Inflammatory macrophage treated with lipopolysaccharide for 4 hours (primary cell): ENCODE results near the gene LRRFIP1.

Source experiments
- DNase-seq: peaks from one replicate; pipeline ENCODE4 v3.0.0-alpha.2; 2020

The LRRFIP1 gene

GRCh38 chr2:237708491-237708890 is 81.1 kb downstream of the LRRFIP1 start:
- DNase-seq, result no peak

- DNase-seq, result no peak
Measured at GRCh38 chr2:237708961-237709360, 81.6 kb downstream of the LRRFIP1 start.

DNA sequence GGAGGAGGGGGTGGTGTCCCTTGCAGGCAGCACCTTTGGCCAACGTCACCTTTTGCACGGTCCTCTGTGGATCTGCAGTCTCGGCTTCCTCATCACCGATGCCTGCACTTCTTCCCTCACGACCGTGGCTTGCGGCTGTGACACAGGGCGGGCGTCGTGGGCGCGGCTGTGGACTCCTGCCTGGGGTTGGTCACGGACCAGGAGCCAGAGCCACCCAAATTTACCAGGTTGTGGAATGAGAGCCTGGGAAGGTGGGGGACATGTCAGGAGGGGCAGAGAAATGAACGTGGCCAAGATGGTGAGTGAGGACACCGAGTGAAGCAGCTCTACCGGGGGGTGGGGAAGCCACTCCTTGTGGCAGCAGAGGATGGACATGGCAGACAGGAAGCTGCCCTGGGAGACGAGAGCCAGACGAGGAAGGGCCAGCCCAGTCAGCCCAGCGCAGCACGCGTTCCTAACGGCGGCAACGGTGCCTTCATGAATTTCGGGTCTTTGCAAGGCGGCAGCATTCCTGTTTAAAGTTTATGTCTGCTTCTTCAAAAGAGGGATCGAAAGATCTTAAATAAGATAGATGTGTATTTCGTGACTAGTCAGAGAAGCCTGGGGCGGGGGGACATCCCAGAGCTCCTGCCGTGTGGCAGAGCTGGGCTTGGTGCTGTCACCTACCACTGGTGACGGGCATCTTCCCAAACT is 84.2 kb downstream of the LRRFIP1 start:
- no peak for DNase-seq

DNA sequence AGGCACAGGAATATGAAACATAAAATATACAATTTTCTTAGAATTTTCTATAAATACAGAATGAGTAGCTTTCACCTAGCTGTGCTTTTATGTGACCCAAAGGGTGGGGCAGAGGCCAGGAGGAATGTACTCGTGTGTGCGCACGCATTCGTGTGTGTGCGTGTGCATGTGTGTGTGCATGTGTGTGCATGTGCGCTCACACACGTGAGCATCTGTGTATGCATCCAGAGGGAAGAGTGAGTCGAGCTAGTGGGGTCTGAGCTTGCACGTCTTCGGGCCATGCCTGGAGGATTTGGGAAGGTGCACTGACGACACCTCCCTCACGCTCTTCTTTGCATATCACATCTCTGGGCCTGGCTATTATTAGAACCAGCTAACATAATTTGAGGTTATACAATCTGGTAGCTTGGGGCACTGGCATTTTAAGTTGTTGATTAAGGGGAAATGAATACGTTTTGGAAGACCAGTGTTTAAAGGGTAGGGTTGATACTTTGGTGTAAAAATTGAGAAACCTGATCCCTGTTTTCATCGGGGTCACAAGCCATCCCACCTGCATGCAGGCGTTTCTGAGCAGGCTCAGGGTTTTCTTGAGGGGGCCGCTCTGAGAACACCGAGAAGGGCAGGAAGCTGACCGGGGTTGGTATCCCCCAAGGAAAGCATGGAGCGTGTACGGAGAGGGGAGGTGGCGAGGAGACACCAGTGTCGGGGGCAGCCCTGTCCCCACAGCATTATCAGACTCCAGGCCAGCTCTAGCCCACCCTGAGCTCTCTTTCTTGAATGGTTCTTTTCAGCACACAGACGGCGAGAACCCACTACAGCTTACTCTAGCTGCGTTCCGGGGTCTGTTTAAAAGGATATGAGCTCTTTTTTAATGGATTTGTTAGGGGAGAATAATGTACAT is 85.3 kb downstream of the LRRFIP1 start:
- DNase-seq, result no peak

DNA sequence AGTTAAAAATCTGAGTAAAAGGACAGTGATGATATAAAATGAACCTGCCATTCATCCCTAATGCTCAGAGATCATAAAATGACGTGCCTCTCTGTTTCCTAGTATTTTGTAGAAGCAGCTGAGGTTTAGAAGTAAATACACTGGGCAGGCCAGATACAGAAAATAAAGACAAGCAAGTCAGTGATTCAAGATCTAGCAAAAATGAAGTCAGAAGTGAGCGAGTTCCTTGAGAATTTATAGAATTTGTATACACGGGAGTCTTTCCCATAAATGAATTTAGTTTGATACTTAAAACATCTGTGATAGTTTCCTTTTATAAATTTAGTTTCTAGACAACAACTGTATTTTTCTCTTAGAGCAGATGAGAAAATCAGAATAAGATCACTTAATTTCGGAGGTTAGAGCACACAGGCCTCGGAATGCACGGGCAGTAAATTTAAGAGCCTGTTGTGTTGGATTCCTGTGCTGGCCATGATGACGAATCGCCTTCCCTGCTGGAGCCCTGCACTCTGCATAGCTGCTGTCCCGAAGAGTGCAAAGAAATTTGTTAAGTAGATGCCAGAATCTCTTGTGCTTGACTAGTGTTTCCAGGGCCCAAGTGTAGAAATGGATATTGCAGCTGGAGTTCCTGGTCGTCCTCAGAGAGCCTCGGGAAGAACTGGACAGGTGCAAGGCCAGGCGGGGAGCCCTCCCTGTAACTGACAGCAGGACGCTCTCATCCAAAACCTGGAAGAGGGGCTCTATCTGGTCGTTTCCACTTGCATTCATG is 87.5 kb downstream of the LRRFIP1 start:
- DNase-seq, result no peak

DNA sequence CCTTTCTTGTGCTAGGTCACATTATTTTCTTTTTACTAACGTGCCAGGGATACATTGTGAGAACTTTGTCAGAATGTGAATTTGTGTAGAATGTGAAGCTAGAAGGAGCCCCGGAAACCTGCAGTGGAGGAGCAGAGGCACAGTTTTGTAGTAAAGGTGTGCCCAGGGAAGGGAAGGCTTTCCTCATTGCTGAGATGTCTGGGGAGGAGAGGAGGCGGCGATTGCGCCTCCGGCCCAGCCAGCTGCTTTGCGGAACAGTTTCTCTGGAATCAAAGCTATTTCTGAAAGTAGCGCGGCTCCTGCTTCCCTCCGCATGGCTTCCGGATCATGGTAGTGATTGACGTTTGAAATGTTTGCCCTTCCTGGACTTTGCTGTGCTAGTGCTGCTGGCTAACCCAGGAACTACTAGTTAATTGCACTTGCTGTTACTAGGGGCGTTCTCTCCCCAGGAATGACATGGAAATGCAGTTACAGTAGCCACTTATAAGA is 88.1 kb downstream of the LRRFIP1 start:
- DNase-seq, result no peak

DNA sequence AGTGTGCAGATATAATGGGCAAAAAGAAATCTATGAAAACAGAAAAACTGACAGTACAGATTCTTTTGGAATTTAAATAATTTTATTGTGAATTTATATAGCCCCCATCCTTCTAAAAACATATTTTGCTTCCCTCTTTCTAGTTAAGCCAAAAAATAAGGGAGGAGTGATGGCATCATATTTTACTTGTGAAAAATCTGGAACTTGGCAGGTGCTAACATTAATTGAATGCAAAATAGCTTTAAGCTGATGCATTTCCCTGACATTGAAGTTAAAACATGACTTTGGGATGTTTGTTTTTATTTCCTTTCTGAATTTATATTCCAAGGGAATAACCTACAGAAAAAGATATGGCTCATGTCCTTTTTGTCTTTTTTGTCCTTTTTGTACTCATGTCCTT is 88.6 kb downstream of the LRRFIP1 start:
- no peak for DNase-seq

DNA sequence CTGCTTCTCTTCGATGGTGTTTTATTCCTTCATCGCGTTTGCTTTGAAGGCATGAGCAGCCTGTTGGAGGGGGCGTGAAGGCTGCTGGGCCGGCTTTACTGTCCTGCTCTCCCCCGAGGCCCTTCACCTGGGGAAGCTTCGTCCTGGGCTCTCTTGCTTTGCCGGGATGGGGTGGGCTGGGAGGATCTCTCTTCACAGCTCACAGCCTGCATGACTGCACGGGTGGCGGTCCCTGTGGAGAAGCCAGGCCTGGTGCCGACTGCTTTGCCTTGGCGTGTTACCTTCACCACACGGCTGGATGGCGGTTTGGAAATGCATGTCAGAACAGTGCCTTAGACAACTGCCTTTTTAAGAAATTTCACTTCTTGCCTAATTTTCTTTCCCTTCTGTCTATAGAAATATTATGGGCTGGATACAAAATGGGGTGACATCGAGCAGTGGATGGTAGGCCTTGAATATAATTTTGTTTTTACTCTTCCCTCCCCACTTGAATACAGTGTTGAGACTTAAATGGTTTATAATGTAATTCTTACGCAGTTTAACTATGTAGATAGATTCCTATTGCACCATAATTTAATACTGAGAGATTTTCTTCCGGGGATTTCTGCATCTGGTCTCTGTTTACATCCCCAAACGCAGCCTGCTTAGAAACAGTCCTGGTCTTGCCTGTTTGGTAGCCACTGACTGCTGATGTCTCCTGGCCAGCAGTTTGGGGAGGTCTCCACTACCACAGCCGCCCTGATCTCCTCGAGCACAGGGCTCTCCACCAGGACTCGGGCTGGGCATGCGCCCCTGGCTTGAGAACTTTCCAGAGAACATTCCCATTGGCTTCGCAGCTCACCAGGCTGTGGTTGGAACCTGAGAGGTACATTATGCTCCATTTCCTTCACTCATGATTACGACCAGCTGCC is 90.2 kb downstream of the LRRFIP1 start:
- no peak for DNase-seq

DNA sequence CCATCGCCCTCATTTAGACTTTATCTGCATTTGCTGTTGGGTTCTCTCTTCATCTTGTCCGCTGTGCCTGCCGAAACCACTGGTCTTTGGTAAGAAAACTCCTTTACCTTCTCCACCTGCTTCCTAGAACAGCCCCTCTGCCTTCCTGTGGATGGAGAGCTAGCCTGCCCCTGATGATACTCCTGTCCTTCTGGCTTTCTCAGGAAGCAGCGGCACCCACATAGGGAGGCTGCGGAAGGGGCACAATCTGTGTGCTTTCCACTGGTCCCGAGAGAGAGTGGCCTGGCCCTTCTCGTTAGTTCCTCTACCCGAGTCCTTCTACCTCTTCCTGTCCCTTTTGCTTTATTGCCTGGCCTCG is 90.9 kb downstream of the LRRFIP1 start:
- no peak for DNase-seq

GRCh38 chr2:237720444-237720843 is 93.1 kb downstream of the LRRFIP1 start:
- no peak for DNase-seq

GRCh38 chr2:237720957-237721356 is 93.6 kb downstream of the LRRFIP1 start:
- DNase-seq, result no peak

DNA sequence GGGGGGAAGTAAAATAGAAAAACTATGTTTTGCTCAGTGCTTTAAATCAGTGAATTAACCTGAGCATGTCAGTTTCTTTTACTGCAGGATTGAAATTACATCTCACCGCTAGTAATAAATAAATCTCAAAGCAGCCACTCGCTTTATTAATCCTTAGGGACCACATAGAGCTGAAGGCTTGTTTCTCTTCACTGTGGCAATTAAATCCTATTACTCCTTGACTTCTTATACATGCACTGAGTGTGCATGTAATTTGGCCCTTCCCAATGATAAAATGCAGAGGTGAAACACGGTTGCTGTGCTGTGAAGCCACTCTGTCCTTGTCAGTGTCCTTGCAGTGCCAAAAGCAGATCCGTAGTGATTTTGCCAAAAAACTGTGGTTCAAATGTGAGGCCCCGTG is 94.1 kb downstream of the LRRFIP1 start:
- no peak for DNase-seq

- no peak for DNase-seq
Measured at GRCh38 chr2:237722616-237723015, 95.2 kb downstream of the LRRFIP1 start.

DNA sequence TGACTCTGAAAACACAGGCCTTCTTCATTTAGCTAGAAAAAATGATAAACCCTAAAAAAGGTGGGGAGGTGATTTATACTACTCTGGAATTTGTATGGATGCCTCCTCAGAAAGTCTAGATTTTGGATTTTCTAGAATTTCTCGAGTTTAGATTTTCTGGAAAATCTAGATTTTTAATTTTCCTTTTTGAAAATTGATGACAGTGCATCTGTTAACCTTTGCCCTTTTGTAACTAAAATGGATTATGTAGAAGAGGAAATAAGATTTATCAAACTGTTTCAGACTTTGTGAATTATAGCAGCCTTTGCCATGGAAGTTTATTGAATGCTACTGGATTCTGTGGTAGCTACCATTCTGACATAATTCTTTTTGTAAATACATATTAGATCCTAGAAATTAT is 95.6 kb downstream of the LRRFIP1 start:
- DNase-seq, result no peak

DNA sequence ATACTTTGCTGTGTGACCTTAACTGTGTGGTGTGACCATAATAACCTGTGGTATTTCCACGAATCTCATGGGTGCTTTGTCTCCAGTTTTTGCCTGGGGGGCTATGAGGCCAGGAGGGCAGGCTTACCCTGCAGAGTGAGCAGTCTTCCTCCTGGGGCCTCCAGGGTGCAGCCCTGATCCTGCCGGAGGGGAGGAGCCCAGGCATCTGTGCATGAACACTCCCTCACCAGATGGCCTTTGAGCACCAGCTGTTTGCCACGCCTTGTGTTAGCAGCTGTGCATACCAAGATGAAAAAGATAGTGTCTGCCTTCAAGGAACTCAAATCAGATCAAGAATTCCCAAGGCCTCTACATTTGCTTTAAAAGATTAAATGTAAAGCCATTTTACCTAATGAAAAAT is 96.2 kb downstream of the LRRFIP1 start:
- DNase-seq, result no peak

GRCh38 chr2:237724811-237725478 is 97.6 kb downstream of the LRRFIP1 start:
- no peak for DNase-seq

DNA sequence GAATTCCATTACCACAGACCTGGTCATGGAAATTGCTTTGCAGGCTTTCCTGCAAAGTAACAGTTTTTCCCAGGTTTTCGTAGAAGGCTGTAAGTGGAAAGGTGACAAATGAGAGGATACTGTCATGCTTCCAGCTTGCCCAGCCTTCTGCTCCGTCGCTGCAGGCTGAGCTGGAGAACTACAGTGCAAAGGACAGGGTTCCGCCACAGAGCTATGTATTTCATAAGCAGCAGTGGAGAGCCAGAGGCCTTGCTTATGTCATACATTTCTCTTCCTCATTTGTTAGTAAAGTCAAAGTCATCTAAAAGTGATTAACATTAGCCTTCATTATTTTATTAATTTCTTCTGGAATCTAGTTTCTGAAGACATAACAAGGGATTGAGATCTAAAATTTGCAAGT is 98.3 kb downstream of the LRRFIP1 start:
- DNase-seq, result peak; percentile 90

DNA sequence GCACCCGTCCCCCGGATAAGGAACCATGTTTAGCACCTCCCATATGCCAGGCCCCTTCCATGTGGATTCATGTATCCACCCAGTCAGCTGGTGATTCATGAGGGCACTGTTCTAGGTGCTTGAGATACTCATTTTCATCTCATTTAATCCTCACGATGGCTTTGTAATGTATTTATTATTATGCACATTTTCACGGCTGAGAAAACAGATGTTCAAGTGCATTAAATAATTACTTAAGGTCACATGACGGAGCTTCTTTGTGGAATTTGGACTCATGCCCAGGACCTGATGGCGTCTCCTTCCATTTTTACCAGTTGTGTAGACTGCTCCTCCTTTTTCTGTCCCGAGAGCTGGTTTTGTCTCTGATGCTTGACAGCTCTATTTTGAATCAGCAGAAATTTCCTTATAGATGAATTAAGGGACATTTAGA is 99.0 kb downstream of the LRRFIP1 start:
- peak; percentile 40 for DNase-seq

- DNase-seq, result peak; percentile 92
Measured at GRCh38 chr2:237727363-237727762, 100.0 kb downstream of the LRRFIP1 start.

DNA sequence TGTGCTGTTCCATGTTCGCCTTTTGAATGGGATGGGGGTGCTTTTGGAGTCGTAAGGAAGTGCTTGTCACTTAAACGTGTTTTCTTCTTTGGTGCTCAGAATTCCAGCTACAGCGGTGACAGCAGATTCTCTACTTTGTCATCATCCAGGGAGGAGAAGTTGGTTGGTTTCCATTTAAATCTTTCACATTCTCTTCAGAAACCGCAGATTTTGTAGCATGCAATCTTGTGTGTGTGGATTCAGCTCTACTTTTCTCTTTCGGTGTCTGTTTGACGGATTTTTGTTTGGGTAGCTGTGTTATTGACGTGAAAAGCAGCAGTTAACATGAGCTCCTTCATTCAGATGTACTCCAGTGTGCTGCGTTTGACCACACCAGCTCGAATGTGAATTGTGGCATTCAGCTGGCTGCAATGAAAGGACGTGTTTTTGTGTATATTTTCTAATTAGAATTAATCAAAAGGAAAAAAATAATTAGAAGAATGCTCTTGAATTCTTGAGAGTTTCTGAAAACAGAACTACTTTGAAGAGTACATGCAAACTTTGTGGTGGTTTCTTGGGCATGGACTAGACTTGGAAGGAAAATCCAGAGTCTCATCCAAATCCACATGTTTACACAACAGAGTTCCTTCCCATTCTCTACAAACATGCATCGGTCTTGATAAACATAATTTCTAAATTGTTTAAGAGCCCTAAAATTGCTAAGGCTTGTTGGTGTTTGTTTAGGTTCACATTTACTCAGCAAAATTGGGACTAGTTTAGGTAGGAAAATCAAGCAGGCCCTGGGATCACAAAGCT is 102.5 kb downstream of the LRRFIP1 start:
- no peak for DNase-seq

DNA sequence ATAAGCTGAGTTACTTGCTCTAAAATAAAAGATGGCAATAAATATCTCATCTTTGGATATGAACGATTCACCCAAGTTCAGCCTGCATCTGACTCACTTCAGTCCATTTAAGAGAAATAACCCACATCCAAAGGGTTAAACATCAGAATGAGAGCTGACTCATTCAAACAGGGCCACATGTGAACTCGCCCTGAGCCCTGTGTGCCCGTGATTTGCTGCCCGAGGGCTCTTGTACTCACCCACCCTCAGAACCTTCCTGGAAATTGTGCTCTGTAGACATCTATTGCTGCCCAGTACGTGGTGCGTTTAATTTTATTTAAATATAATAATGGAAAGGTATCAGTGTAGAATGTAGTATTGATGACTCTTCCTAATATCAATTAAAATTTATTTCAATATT is 104.3 kb downstream of the LRRFIP1 start:
- peak; percentile 49 for DNase-seq
